Mesodermal cell (in vitro differentiated cells): ENCODE measurements around the gene BZW1.
"Not testable (repeated sequence)": the region's sequence is repeated elsewhere in the genome, so short reads cannot be mapped to it uniquely, and the experiment has no call there.

Experiments
- H3K27ac ChIP-seq: 2 replicates; pipeline ENCODE4 v1.7.0; 2013; ENCODE audit warnings: mild to moderate bottlenecking, low read depth, low read length, moderate library complexity; ENCODE audit not compliant: severe bottlenecking
- H3K36me3 ChIP-seq: 2 replicates; pipeline ENCODE4 v1.7.1; 2013; ENCODE audit warnings: mild to moderate bottlenecking, low read length, moderate library complexity; ENCODE audit not compliant: control insufficient read depth, insufficient read depth
- H3K4me1 ChIP-seq: one replicate; pipeline ENCODE4 v1.7.1; 2013; ENCODE audit warnings: mild to moderate bottlenecking, low read length; ENCODE audit not compliant: insufficient read depth, control insufficient read depth, poor library complexity, severe bottlenecking
- H3K4me3 ChIP-seq: 2 replicates; pipeline ENCODE4 v1.7.0; 2013; ENCODE audit warnings: low read length, control low read depth, mild to moderate bottlenecking; ENCODE audit not compliant: insufficient read depth, poor library complexity, severe bottlenecking; ENCODE audit errors: extremely low read depth
- H3K9me3 ChIP-seq: 2 replicates; pipeline ENCODE4 v1.7.1; 2013; ENCODE audit warnings: mild to moderate bottlenecking, low read length, moderate library complexity; ENCODE audit not compliant: control insufficient read depth
- WGBS, 2 experiments: methylation state at CpG; one replicate each; pipeline ENCODE4 v1.1.5; 2013; ENCODE audit warnings: missing lambda C conversion rate in 2 of 2; ENCODE audit not compliant: insufficient coverage in 2 of 2; 5-methylcytosine and 5-hydroxymethylcytosine counted together

BZW1 gene

DNA sequence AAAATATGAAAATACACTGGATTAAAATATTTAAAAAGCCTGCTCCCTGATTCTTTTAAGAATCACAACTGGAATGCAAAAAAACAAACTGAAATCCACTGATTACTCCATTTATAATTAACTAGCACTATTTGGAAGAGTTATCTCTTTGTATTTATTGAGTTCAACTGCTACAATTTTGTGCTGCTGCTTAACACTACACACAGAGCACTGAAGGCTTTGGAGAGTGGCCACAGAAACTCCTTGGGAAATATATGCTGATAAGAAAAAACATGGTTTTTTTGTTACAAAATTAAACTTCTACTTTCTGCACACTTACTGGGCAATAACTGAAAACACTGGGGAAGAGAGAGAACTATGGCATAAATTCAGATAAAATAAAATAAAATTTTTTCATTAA is 19.8 kb upstream of the BZW1 start:
- Histone ChIP-seq H3K4me3 (no peak overlapping the region), H3K27ac (no peak overlapping the region), H3K9me3 (no peaks in the 10 kb centered on the region), H3K4me1 (peaks cover 13% of the 10 kb centered on the region), H3K36me3 (no peaks in the 10 kb centered on the region)

DNA sequence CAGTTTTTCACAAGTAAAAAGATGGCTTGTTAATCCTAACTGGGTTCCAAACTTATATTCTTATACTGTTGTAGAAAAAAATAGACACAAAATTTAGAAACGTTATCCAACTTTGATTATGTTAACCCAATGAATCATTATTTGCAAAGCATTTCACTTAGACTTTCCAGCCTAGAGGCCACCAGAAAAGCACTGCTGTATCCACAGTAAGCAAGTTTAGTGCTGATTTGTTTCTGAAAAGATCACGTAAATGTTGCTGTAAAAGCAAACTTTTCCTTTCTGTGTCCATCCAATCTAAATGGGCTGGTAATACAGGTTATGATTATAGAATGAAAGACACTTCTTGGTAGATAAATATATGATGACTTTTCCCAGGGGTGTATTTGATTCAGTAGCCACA is 17.6 kb upstream of the BZW1 start:
- Histone ChIP-seq H3K4me1 (no peaks in the 10 kb centered on the region), H3K4me3 (no peak overlapping the region), H3K9me3 (no peaks in the 10 kb centered on the region), H3K27ac (no peak overlapping the region), H3K36me3 (no peaks in the 10 kb centered on the region)
- WGBS, 2 experiments, result 80% methylated on average over 1 of the region's 2 CpGs; no CpG with 5 or more reads in 1 of the 2 experiments

DNA sequence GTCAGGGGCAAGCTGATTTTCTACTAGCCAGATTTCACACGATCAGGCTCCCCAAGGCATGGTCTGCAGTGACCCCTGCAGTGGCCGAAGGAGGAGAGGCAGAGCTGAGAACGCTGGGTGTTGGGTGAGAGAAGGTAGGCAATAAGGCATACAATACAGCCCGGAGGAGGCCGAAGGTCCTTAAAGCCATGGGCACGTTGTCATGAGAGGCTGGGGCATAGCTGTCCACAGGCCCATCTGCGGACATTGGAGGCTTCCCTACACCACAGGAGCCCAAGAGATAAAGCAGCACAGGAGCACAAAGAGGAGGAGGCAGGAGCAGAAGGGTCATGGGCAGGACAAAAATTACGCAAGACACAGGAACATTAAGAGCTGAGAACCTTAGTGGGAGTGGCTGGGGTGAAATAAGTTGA is 16.7 kb upstream of the BZW1 start:
- Histone ChIP-seq H3K36me3 (no peaks in the 10 kb centered on the region), H3K27ac (no peak overlapping the region), H3K9me3 (no peaks in the 10 kb centered on the region), H3K4me3 (no peak overlapping the region), H3K4me1 (no peaks in the 10 kb centered on the region)
- WGBS, 2 experiments, result 73% methylated on average over 5 to 7 of the region's 8 CpGs

DNA sequence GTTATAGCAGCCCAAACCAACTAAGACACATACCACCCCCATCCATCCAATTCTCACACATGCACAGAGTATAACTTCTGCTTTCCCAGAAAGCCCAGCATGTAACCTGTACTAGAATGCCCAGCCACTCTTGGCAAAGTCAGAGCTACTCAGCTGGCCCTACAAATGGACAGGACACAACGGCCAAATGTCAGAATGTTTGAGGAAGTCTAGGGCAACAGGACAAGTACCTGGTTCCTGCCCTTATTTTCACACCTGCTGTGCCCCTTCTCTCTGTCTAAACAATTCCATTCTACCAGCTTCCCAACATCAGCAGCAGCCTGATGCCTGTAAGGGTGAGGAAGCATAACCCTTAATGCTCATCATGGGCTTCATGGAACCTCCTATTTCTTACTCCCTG is 15.1 kb upstream of the BZW1 start:
- no peak overlapping the region for H3K4me3 ChIP-seq
- H3K27ac ChIP-seq, result no peak overlapping the region
- H3K4me1 ChIP-seq, result no peaks in the 10 kb centered on the region
- no peaks in the 10 kb centered on the region for H3K9me3 ChIP-seq
- no peaks in the 10 kb centered on the region for H3K36me3 ChIP-seq
- 86 to 100% methylated on average over 1 of the region's 1 CpG for WGBS, 2 experiments

DNA sequence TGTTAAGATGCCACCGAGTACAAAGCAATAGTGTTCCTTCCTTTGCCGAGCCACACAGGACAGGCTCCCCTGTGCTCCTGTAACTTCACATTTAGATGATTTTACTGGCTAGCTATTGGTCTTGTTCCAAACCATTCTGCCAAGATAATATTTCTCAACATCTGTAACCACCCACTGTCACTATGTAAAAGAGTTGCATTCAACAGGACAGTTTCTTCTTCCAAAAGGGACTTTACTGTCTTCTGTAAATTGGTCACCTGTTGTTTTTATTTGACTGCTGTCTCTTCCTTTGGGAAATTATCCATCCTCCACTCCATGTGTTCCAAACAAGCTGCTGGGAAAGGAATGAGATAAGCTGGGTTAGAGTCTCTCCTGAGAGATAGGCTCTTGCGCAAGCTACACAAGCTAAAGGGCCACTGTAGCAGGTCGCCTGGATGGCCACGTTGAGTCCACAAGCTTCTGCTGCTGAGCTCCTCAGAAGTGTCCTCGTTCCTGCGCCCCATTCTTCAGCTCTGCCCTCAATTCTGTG is 14.4 kb upstream of the BZW1 start:
- Histone ChIP-seq H3K36me3 (no peaks in the 10 kb centered on the region), H3K4me1 (no peaks in the 10 kb centered on the region), H3K9me3 (no peaks in the 10 kb centered on the region), H3K27ac (no peak overlapping the region), H3K4me3 (no peak overlapping the region)
- WGBS, 2 experiments, result 88 to 98% methylated on average over 5 to 7 of the region's 7 CpGs

DNA sequence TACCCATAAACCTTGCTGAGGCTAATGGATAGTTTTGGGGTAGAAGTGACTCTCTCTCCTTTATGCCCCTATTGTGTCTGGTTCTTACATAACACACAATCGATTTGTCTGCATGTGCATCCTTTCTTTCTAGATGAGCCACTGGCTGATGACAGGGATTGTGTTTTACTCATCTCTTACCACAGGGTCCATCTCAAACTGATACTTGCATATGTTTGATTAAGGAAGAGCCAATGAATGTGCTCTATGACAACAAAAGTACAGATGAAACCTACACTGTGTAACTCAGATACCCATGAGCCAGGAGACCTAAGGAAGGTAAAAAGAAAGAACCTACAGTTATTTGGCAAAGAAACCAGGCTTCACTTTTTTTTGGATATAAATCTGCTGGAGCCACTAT is 13.2 kb upstream of the BZW1 start:
- Histone ChIP-seq H3K4me3 (no peak overlapping the region), H3K4me1 (no peaks in the 10 kb centered on the region), H3K9me3 (no peaks in the 10 kb centered on the region), H3K36me3 (no peaks in the 10 kb centered on the region), H3K27ac (no peak overlapping the region)
- WGBS, 2 experiments, result no CpG with 5 or more reads among the region's 1 CpG

DNA sequence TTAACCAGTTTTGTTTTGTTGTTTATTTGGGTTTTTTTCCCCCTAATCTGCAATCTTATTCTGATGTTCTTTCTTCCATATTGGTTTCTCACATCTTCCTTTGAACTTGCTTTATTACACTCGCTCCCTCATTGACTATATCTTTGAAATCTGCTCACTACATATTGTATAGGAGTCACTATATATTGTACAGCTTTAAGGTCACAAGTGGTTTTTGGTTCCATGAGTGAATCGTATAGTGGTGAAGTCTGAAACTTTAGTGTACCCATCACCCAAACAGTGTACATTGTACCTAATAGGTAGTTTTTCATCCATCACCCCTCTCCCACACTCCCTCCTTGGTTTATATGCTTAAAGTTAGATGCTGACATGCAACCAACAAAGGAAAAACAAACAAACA is 11.3 kb upstream of the BZW1 start:
- no peaks in the 10 kb centered on the region for H3K36me3 ChIP-seq
- no peak overlapping the region for H3K27ac ChIP-seq
- no CpG with 5 or more reads among the region's 2 CpGs for WGBS, 2 experiments
- no peaks in the 10 kb centered on the region for H3K9me3 ChIP-seq
- no peak overlapping the region for H3K4me3 ChIP-seq
- no peaks in the 10 kb centered on the region for H3K4me1 ChIP-seq

DNA sequence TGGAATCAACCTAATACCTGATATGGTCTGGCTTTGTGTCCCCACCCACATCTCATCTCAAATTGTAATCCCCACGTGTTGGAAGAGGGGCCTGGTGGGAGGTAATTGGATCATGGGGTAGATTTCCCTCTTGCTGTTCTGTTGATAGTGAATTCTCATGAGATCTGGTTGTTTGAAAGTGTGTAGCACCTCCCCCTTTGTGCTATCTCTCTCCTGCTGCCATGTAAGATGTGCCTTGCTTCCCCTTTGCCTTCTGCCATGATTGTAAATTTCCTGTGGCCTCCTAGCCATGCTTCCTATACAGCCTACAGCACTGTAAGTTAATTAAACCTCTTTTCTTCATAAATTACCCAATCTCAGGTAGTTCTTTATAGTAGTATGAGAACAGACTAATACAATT is 10.3 kb upstream of the BZW1 start:
- H3K27ac ChIP-seq, H3K4me3 ChIP-seq, H3K36me3 ChIP-seq, H3K9me3 ChIP-seq, H3K4me1 ChIP-seq: not testable (repeated sequence)
- WGBS, 2 experiments, result no CpG with 5 or more reads among the region's 1 CpG

DNA sequence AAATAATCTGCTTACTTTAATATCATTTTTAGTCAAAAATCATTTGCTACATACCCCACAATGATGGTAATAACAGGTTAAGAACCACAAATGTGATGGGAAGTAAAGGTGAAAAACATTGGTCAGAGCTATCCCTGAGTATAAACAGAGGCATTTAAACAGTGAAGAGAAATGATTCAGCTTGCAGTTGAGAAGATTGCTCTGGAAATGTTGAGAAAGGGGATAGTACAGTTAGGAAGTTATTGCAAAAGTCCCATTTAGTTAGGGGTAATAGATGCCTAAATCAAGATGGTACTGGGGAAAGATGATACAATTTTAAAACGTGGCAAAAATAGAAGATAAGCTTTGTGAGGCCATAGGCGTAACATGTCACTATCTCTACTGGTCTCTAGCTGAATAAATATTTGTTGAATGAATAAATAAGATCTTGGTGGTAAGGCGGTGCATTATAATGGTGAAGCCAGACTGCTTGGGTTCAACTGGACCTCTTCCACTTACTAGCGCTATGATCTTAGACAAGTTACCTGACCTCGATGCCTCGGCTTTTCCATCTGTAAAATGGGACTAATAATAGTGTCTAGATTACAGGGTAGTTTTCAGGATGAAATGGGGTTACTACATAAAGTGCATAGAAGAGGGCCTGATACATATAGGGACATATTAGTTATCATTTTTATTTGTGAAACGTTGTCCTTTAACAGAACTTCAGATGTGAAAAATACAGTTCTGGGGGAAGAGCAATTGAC is 2.0 kb upstream of the BZW1 start:
- peak overlapping the region; percentile 99 for H3K27ac ChIP-seq
- H3K36me3 ChIP-seq, result peaks cover 9% of the 10 kb centered on the region
- no peaks in the 10 kb centered on the region for H3K9me3 ChIP-seq
- H3K4me1 ChIP-seq, result peaks cover 17% of the 10 kb centered on the region
- WGBS, 2 experiments, result 93 to 98% methylated on average over 7 of the region's 7 CpGs
- H3K4me3 ChIP-seq, result no peak overlapping the region

DNA sequence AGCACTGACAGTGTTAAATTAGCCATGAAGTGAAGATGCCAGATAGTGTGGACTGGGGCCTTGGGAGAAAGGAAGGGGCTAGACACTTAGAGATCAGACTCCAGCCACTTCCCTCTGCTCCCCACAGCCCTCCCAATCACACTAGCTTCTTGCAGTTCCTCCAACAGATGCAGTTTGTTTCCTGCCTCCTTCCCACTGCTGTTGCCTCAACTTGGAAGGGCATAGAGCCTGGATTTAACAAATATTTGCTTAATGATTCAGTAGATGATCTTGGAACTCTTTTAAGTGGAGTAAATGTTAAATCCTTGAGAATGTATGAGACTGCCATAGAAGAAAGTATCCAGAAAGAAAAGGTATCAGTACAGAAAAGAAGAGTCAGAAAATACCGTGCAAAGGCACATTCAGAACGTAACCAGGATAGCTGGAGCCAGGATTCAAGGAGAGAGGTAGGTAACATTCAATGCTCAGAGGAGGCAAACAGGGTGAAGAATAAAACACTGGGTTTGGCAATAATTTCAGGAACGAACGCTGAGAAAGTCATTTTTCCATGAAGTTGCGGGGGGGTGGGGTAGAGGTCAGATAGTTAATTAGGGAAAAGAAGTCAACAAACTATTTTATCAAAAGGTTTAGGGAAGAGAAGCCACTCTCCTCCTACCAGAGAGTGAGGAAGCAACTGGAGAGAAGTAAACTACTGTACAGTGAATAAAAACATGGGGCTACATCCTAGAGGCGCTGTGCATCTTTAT is 1.3 kb upstream of the BZW1 start:
- 53 to 64% methylated on average over 5 of the region's 6 CpGs for WGBS, 2 experiments
- H3K4me1 ChIP-seq, result peaks cover 18% of the 10 kb centered on the region

DNA sequence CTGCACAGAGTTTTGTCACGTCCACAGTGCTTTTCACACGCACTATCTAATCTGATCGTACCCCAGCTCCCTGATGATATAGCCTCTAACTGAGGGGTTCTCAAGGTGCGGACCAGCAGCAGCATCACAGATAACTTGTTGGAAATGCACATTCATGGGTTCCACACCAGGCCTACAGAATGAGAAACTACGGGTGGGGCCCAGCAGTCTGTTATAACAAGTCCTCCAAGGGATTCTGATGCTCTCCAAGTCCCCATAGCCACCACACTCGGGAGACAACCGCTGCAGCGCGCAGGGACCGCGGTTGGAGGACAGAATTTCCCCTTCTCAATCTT is 745 bp upstream of the BZW1 start:
- 8 to 14% methylated on average over 4 to 9 of the region's 11 CpGs for WGBS, 2 experiments
- H3K27ac ChIP-seq, result peak overlapping the region; percentile 99
- peaks cover 20% of the 10 kb centered on the region for H3K36me3 ChIP-seq
- H3K4me3 ChIP-seq, result peak overlapping the region; percentile 85
- H3K4me1 ChIP-seq, result peaks cover 18% of the 10 kb centered on the region
- no peaks in the 10 kb centered on the region for H3K9me3 ChIP-seq

More for the DNA sequence above, 1.3 kb upstream of the BZW1 start:
- H3K36me3 ChIP-seq, result peaks cover 16% of the 10 kb centered on the region
- H3K4me3 ChIP-seq, result peak overlapping the region; percentile 85
- H3K9me3 ChIP-seq, result no peaks in the 10 kb centered on the region
- peak overlapping the region; percentile 99 for H3K27ac ChIP-seq
